Measurements from ENCODE around the gene TENT4B. TPM values are rescaled to one million over a fixed set of nuclear protein-coding genes. Genes with fewer than 3 reads are reported as not detected.

The TENT4B gene
- polyA plus RNA-seq, 1 of the 3 experiments (the other 2 are of a cell fraction), result 5.6 TPM

DNA sequence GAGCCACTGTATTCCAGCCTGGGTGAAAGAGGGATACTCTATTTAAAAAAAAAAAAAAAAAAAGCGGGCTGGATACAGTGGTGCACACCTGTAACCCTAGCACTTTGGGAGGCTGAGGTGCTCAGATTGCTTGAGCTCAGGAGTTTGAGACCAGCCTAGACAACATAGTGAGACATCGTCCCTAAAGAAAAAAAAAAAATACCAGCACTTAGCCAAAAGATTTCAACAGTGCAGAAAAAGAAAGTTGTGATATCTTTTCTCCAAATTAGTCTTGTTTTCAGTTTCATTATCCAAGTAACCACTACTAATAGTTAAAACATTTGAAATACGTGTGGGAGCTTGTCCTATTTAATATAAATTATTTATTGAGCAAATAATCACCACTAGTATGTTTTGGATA lies 48.7 kb downstream of the TENT4B start (continued):
- TF ChIP-seq PBX3 (IDR thresholded peaks at IDR 0.05) (no peak), JUND (IDR thresholded peaks at IDR 0.05) (no peak), SMC3 (IDR thresholded peaks at IDR 0.05; ENCODE audit: low read depth, low read length) (no peak), FOXM1 (IDR thresholded peaks at IDR 0.05; ENCODE audit: low read depth) (no peak), TEAD4 (IDR thresholded peaks at IDR 0.05; ENCODE audit: borderline replicate concordance, insufficient read depth) (no peak)

- H3K9ac ChIP-seq, result peak overlapping the region; percentile 71
- H3K9me2 ChIP-seq, result no peaks in the 10 kb centered on the region
- peaks cover 41% of the 10 kb centered on the region for H3F3A ChIP-seq (replicated peaks; ENCODE audit: insufficient read depth)
- no peaks in the 10 kb centered on the region for H3K27me3 ChIP-seq (ENCODE audit: insufficient read depth)
- peaks cover 84% of the 10 kb centered on the region for H3K79me2 ChIP-seq (ENCODE audit: insufficient read depth)
- WGBS (ENCODE audit: low lambda C conversion rate), result 41% methylated on average over 5 of the region's 5 CpGs
- no peaks in the 10 kb centered on the region for H3K9me3 ChIP-seq
- no peaks in the 10 kb centered on the region for H4K20me1 ChIP-seq (ENCODE audit: insufficient read depth)
- H2AFZ ChIP-seq (ENCODE audit: low read depth), result peak overlapping the region; percentile 54
- peak overlapping the region; percentile 78 for H3K4me2 ChIP-seq
- H3K27ac ChIP-seq (ENCODE audit: low read depth in 2 of 2, low read length in 1 of 2), result peak overlapping the region; percentile 77 to 99; a peak in 3 of 4 replicates
- H3K4me1 ChIP-seq (ENCODE audit: control insufficient read depth in 1 of 2, insufficient read depth in 2 of 2, low read depth in 1 of 2, low read length in 1 of 2), result peaks cover 19 to 32% of the 10 kb centered on the region in 2 experiments
- H3K4me3 ChIP-seq (ENCODE audit: low read depth in 2 of 2, low read length in 1 of 2), result peak overlapping the region; percentile 21 to 36; a peak in 2 of 4 replicates
- TF ChIP-seq POLR2AphosphoS5 (IDR thresholded peaks at IDR 0.05; ENCODE audit: low read depth, low read length) (peak; percentile 48; the same call in 1 of the 2 replicates), TEAD4 (IDR thresholded peaks at IDR 0.05; ENCODE audit: borderline replicate concordance, insufficient read depth) (peak; percentile 70), JUND (IDR thresholded peaks at IDR 0.05) (peak; percentile 88), FOSL2 (IDR thresholded peaks at IDR 0.05; ENCODE audit: borderline replicate concordance, low read depth) (peak; percentile 77), REST (IDR thresholded peaks at IDR 0.05; ENCODE audit: low read depth, low read length) (no peak), TCF12 (IDR thresholded peaks at IDR 0.05) (peak; percentile 64), NFIC (IDR thresholded peaks at IDR 0.05; ENCODE audit: borderline replicate concordance) (0 out of 2 replicates have a peak, but pooled peaks have one; percentile 6), PBX3 (IDR thresholded peaks at IDR 0.05) (peak; percentile 60), NRF1 (IDR thresholded peaks at IDR 0.05; ENCODE audit: low read depth, low read length) (no peak)
- TF ChIP-seq, protein P1, sequence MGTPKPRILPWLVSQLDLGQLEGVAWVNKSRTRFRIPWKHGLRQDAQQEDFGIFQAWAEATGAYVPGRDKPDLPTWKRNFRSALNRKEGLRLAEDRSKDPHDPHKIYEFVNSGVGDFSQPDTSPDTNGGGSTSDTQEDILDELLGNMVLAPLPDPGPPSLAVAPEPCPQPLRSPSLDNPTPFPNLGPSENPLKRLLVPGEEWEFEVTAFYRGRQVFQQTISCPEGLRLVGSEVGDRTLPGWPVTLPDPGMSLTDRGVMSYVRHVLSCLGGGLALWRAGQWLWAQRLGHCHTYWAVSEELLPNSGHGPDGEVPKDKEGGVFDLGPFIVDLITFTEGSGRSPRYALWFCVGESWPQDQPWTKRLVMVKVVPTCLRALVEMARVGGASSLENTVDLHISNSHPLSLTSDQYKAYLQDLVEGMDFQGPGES (IDR thresholded peaks at IDR 0.05; ENCODE audit: low read depth, low read length), result no peak
- no peak for DNase-seq
- POLR2A ChIA-PET, result no interaction called here
- CTCF ChIA-PET, result interaction anchor here (0.8 to 2.1 kb wide), 6 partner anchors 8 to 136 kb away, joined by 3 to 15 read pairs (median 6); no protein-coding TSS in a partner anchor
- no peaks in the 10 kb centered on the region for H3K36me3 ChIP-seq (replicated peaks in 1 of 2; ENCODE audit: control insufficient read depth in 1 of 2, insufficient read depth in 2 of 2, low read length in 1 of 2)
These were observed 50.0 kb downstream of the TENT4B start for GRCh38 chr16:50202926-50203624.

Data from SK-N-SH (cell line).